H9 (cell line): ENCODE data around the gene PACSIN3. TPM values are rescaled to one million over a fixed set of nuclear protein-coding genes. Genes with fewer than 3 reads are reported as not detected.

ENCODE experiments used
- DNase-seq: peaks from one replicate; pipeline ENCODE4 v3.0.0-alpha.2; 2017
- H2AFZ ChIP-seq: one replicate; pipeline ENCODE4 v1.6.1; 2013; ENCODE audit warnings: mild to moderate bottlenecking, low read length, control low read depth, moderate library complexity
- H2AK5ac ChIP-seq: 2 replicates; pipeline ENCODE4 v1.6.1; 2013; ENCODE audit warnings: low read length, control low read depth, mixed read lengths; ENCODE audit not compliant: insufficient read length
- H2BK120ac ChIP-seq: one replicate; pipeline ENCODE4 v1.6.1; 2013; ENCODE audit warnings: low read depth, mild to moderate bottlenecking, low read length, control low read depth, inconsistent platforms; ENCODE audit not compliant: poor library complexity, severe bottlenecking
- H2BK12ac ChIP-seq: 2 replicates; pipeline ENCODE4 v1.6.1; 2013; ENCODE audit warnings: low read length, control low read depth, mixed read lengths, low read depth; ENCODE audit not compliant: insufficient read length
- H2BK15ac ChIP-seq: 2 replicates; pipeline ENCODE4 v1.6.1; 2013; ENCODE audit warnings: low read depth, low read length, control low read depth
- H2BK20ac ChIP-seq: one replicate; pipeline ENCODE4 v1.6.1; 2013; ENCODE audit warnings: low read depth, mild to moderate bottlenecking, low read length, control low read depth, inconsistent platforms; ENCODE audit not compliant: poor library complexity, severe bottlenecking
- H2BK5ac ChIP-seq: 2 replicates; pipeline ENCODE4 v1.6.1; 2013; ENCODE audit warnings: low read length, control low read depth, mixed read lengths; ENCODE audit not compliant: insufficient read length
- H3K14ac ChIP-seq: 2 replicates; pipeline ENCODE4 v1.6.1; 2013; ENCODE audit warnings: low read length, control low read depth; ENCODE audit not compliant: insufficient read depth
- H3K18ac ChIP-seq: 2 replicates; pipeline ENCODE4 v1.6.1; 2013; ENCODE audit warnings: low read depth, mild to moderate bottlenecking, mixed read lengths, low read length, control low read depth; ENCODE audit not compliant: insufficient read length
- H3K23ac ChIP-seq: 2 replicates; pipeline ENCODE4 v1.6.1; 2013; ENCODE audit warnings: low read length, control low read depth, mixed read lengths, low read depth; ENCODE audit not compliant: insufficient read length
- H3K23me2 ChIP-seq: 2 replicates; pipeline ENCODE4 v1.6.1; 2013; ENCODE audit warnings: low read depth, mild to moderate bottlenecking, mixed read lengths, low read length, control low read depth; ENCODE audit not compliant: insufficient read length, poor library complexity, severe bottlenecking
- H3K27ac ChIP-seq: 2 replicates; pipeline ENCODE4 v1.5.1; 2013; ENCODE audit warnings: low read length, control low read depth, mixed read lengths, low read depth; ENCODE audit not compliant: insufficient read length
- H3K27me3 ChIP-seq: 2 replicates; pipeline ENCODE4 v1.6.1; 2013; ENCODE audit warnings: low read length, control low read depth, inconsistent platforms; ENCODE audit not compliant: insufficient read depth
- H3K4ac ChIP-seq: 2 replicates; pipeline ENCODE4 v1.6.1; 2013; ENCODE audit warnings: low read depth, mild to moderate bottlenecking, control low read depth, inconsistent platforms, low read length, moderate library complexity
- H3K4me1 ChIP-seq: 2 replicates; pipeline ENCODE4 v1.6.1; 2013; ENCODE audit warnings: low read length, control low read depth, inconsistent platforms; ENCODE audit not compliant: insufficient read depth
- H3K4me2 ChIP-seq: 2 replicates; pipeline ENCODE4 v1.6.1; 2013; ENCODE audit warnings: low read length, control low read depth, mixed read lengths; ENCODE audit not compliant: insufficient read length, insufficient read depth
- H3K56ac ChIP-seq: 2 replicates; pipeline ENCODE4 v1.6.1; 2013; ENCODE audit warnings: low read depth, mild to moderate bottlenecking, mixed read lengths, low read length, control low read depth; ENCODE audit not compliant: insufficient read length
- H3K79me1 ChIP-seq: 2 replicates; pipeline ENCODE4 v1.6.1; 2013; ENCODE audit warnings: low read depth, mild to moderate bottlenecking, moderate library complexity, low read length, control low read depth, inconsistent platforms; ENCODE audit not compliant: insufficient read depth, poor library complexity, severe bottlenecking
- H3K79me2 ChIP-seq: 2 replicates; pipeline ENCODE4 v1.6.1; 2013; ENCODE audit warnings: low read length, control low read depth, inconsistent platforms; ENCODE audit not compliant: insufficient read depth
- H3K9ac ChIP-seq: 2 replicates; pipeline ENCODE4 v1.6.1; 2013; ENCODE audit warnings: low read length, control low read depth, mixed read lengths; ENCODE audit not compliant: insufficient read length; ENCODE audit errors: extremely low read depth
- H3K9me3 ChIP-seq: one replicate; pipeline ENCODE4 v1.6.1; 2013; ENCODE audit warnings: low read depth, low read length, inconsistent platforms; ENCODE audit not compliant: control insufficient read depth
- H3T11ph ChIP-seq: one replicate; pipeline ENCODE4 v1.6.1; 2013; ENCODE audit warnings: mild to moderate bottlenecking, low read length, control low read depth, inconsistent platforms
- H4K20me1 ChIP-seq: one replicate; pipeline ENCODE4 v1.6.1; 2013; ENCODE audit not compliant: control insufficient read depth, insufficient read length, insufficient read depth
- H4K5ac ChIP-seq: 2 replicates; pipeline ENCODE4 v1.6.1; 2013; ENCODE audit warnings: low read depth, mild to moderate bottlenecking, mixed read lengths, low read length, control low read depth; ENCODE audit not compliant: insufficient read length
- H4K8ac ChIP-seq: replicated peaks from 2 replicates; pipeline ENCODE4 v1.6.1; 2013; ENCODE audit warnings: low read length, control low read depth, mixed read lengths, low read depth; ENCODE audit not compliant: insufficient read length
- H4K91ac ChIP-seq: 2 replicates; pipeline ENCODE4 v1.6.1; 2013; ENCODE audit warnings: low read depth, mild to moderate bottlenecking, moderate library complexity, mixed read lengths, low read length, control low read depth; ENCODE audit not compliant: insufficient read length
- H3K27ac Mint-ChIP-seq, 3 experiments: 2 replicates in 2 of 3; 3 replicates in 1 of 3; pipeline ENCODE4 v1.8.0; 2020 to 2021; ENCODE audit warnings: mixed read lengths in 3 of 3, mild to moderate bottlenecking in 1 of 3, moderate library complexity in 1 of 3
- H3K27me3 Mint-ChIP-seq: 2 replicates; pipeline ENCODE4 v1.8.0; 2021; ENCODE audit warnings: low read depth, mild to moderate bottlenecking, moderate library complexity, mixed read lengths
- H3K36me3 Mint-ChIP-seq, 3 experiments: 2 replicates in 2 of 3; 3 replicates in 1 of 3; pipeline ENCODE4 v1.8.0; 2020 to 2021; ENCODE audit warnings: low read depth in 3 of 3, mixed read lengths in 3 of 3; ENCODE audit not compliant: insufficient read depth in 1 of 3
- H3K4me1 Mint-ChIP-seq, 2 experiments: 2 replicates each; pipeline ENCODE4 v1.8.0; 2020; ENCODE audit warnings: mixed read lengths in 2 of 2
- H3K4me3 Mint-ChIP-seq, 2 experiments: 2 replicates in 1 of 2; 3 replicates in 1 of 2; pipeline ENCODE4 v1.8.0; 2020 to 2021; ENCODE audit warnings: mild to moderate bottlenecking in 2 of 2, mixed read lengths in 2 of 2, moderate library complexity in 1 of 2
- H3K9me3 Mint-ChIP-seq, 2 experiments: 2 replicates in 1 of 2; 3 replicates in 1 of 2; pipeline ENCODE4 v1.8.0; 2020; ENCODE audit warnings: mild to moderate bottlenecking in 2 of 2, mixed read lengths in 2 of 2, moderate library complexity in 1 of 2
- CTCF ChIP-seq: fragments of 200-600 bp; sonication (generic); conservative IDR thresholded peaks from 3 replicates; pipeline ENCODE4 v1.8.0; 2021; ENCODE audit warnings: antibody characterized with exemption, mild to moderate bottlenecking
- WGBS: extraction: QIAGEN DNeasy Blood & Tissue Kit; methylation state at CpG from one replicate; pipeline ENCODE4 v1.1.7; 2013; ENCODE audit warnings: missing lambda C conversion rate, low lambda C conversion rate, mixed read lengths; ENCODE audit not compliant: insufficient read length; ENCODE audit errors: extremely low coverage; 5-methylcytosine and 5-hydroxymethylcytosine counted together
- total RNA-seq: library from RNA; stranded (reverse); gene quantifications from 2 replicates; pipeline ENCODE4 v1.2.1, GENCODE V29; 2021

Gene PACSIN3
- total RNA-seq, 1 experiment from 2014 or later = 63.0 TPM

GRCh38 chr11:47161890-47162289 is 24.3 kb downstream of the PACSIN3 start:
- H3K4me2 ChIP-seq = no peak overlapping the region
- H3K79me2 ChIP-seq = no peaks in the 10 kb centered on the region
- no peak overlapping the region for H3K56ac ChIP-seq
- no peak overlapping the region for H2BK15ac ChIP-seq
- H3K4me1 ChIP-seq = no peaks in the 10 kb centered on the region
- H3K27ac Mint-ChIP-seq = peak overlapping the region in 2 of 3 experiments; percentile 48 to 64; a peak in 2 of 7 replicates
- H3K9me3 Mint-ChIP-seq = no peaks in the 10 kb centered on the region; a peak in 1 of 5 replicates
- H4K5ac ChIP-seq = no peak overlapping the region
- H2AFZ ChIP-seq = no peak overlapping the region
- no peak for DNase-seq
- peaks cover 12 to 33% (median 27%) of the 10 kb centered on the region in 3 experiments for H3K36me3 Mint-ChIP-seq
- no peak overlapping the region for H3K27ac ChIP-seq
- H3K27me3 Mint-ChIP-seq = no peaks in the 10 kb centered on the region; the same call in 1 of the 2 replicates
- H4K8ac ChIP-seq = no peak overlapping the region
- no peak overlapping the region for H2BK12ac ChIP-seq
- H3K9me3 ChIP-seq = no peaks in the 10 kb centered on the region
- WGBS = no CpG with 5 or more reads among the region's 9 CpGs
- H3K23ac ChIP-seq = no peak overlapping the region
- no peak overlapping the region for H3K4ac ChIP-seq
- H3K4me3 Mint-ChIP-seq = no peak overlapping the region; a peak in 1 of 5 replicates
- no peak overlapping the region for H2AK5ac ChIP-seq
- no peak overlapping the region for H3K9ac ChIP-seq
- no peaks in the 10 kb centered on the region for H3K79me1 ChIP-seq
- peaks cover 5 to 11% of the 10 kb centered on the region in 2 experiments; a peak in 1 of 4 replicates for H3K4me1 Mint-ChIP-seq
- H4K91ac ChIP-seq = no peak overlapping the region
- H3K14ac ChIP-seq = no peak overlapping the region
- no peaks in the 10 kb centered on the region for H4K20me1 ChIP-seq
- H3K27me3 ChIP-seq = no peaks in the 10 kb centered on the region
- no peak; the same call in 2 of the 3 replicates for TF ChIP-seq CTCF
- no peak overlapping the region for H2BK5ac ChIP-seq
- no peak overlapping the region for H3T11ph ChIP-seq
- no peak overlapping the region for H2BK20ac ChIP-seq
- no peak overlapping the region for H3K18ac ChIP-seq
- no peak overlapping the region for H2BK120ac ChIP-seq
- H3K23me2 ChIP-seq = no peaks in the 10 kb centered on the region
